K562 (cell line): ENCODE results near the gene ZNF772. TPM values are rescaled to one million over a fixed set of nuclear protein-coding genes. Genes with fewer than 3 reads are reported as not detected.
A peak's percentile ranks its signal among the peaks of the same experiment; 100 is the strongest.

Experiments
- CHD2 ChIP-seq: IDR thresholded peaks from 2 replicates; pipeline ENCODE4 v1.6.1; 2011; ENCODE audit warnings: low read depth, low read length
- CREM ChIP-seq: IDR thresholded peaks from 2 replicates; pipeline ENCODE4 v1.6.1; 2014; ENCODE audit warnings: antibody characterized with exemption, low read depth
- ILF3 ChIP-seq: fragments of 450-650 bp; IDR thresholded peaks from 2 replicates; pipeline ENCODE4 v1.6.1; 2018; ENCODE audit warnings: antibody characterized with exemption, mild to moderate bottlenecking, moderate library complexity, borderline replicate concordance
- MTA3 ChIP-seq: fragments of 450-650 bp; formaldehyde crosslinking; IDR thresholded peaks from 2 replicates; pipeline ENCODE4 v1.6.1; 2017; ENCODE audit warnings: mild to moderate bottlenecking, borderline replicate concordance
- NCOA1 ChIP-seq: fragments of 450-650 bp; IDR thresholded peaks from 2 replicates; pipeline ENCODE4 v1.6.1; 2016; ENCODE audit warnings: low read depth
- NEUROD1 ChIP-seq: fragments of 150-350 bp; IDR thresholded peaks from 2 replicates; pipeline ENCODE4 v1.6.1; 2014; ENCODE audit warnings: borderline replicate concordance, low read length, low read depth; ENCODE audit not compliant: partially characterized antibody
- NFYB ChIP-seq: IDR thresholded peaks from 2 replicates; pipeline ENCODE4 v1.6.1; 2011; ENCODE audit warnings: mild to moderate bottlenecking, moderate library complexity; ENCODE audit not compliant: insufficient read length; ENCODE audit errors: extremely low read depth
- RFX1 ChIP-seq: fragments of 450-650 bp; IDR thresholded peaks from 2 replicates; pipeline ENCODE4 v1.6.1; 2016; ENCODE audit warnings: mild to moderate bottlenecking, moderate library complexity
- RFX5 ChIP-seq: IDR thresholded peaks from 2 replicates; pipeline ENCODE4 v1.6.1; 2011; ENCODE audit warnings: low read depth, mild to moderate bottlenecking, improper control_type of control experiment, low read length
- SOX6 ChIP-seq: fragments of 450-650 bp; IDR thresholded peaks from 2 replicates; pipeline ENCODE4 v1.6.1; 2014; ENCODE audit warnings: mild to moderate bottlenecking
- SRSF3 ChIP-seq: fragments of 200-400 bp; formaldehyde crosslinking; IDR thresholded peaks from 2 replicates; pipeline ENCODE4 v1.6.1; 2016; ENCODE audit warnings: mild to moderate bottlenecking, low read length, moderate library complexity; ENCODE audit not compliant: insufficient read depth
- TSC22D4 ChIP-seq: fragments of 450-650 bp; IDR thresholded peaks from 2 replicates; pipeline ENCODE4 v1.6.1; 2016; ENCODE audit warnings: missing genetic modification characterization, missing biosample characterization, control low read depth
- ZBTB8A ChIP-seq: fragments of 450-650 bp; IDR thresholded peaks from 2 replicates; pipeline ENCODE4 v1.6.1; 2018; ENCODE audit warnings: mild to moderate bottlenecking, moderate library complexity; ENCODE audit not compliant: partially characterized antibody
- ZNF644 ChIP-seq: fragments of 200-800 bp; sonication (Bioruptor generic); IDR thresholded peaks from 2 replicates; pipeline ENCODE4 v1.6.1; 2016; ENCODE audit warnings: low read depth, missing genetic modification characterization, missing compliant biosample characterization
- polyA plus RNA-seq, 8 experiments: library from polyadenylated mRNA; depleted of rRNA in 4 of 8; stranded (reverse) in 5 of 8; unstranded in 3 of 8; fragments of >200 nt; fragmentation: Nextera tagmentation in 2 of 8; fragmentation: Illumina TruSeq in 1 of 8; extraction: Ambion mirVana in 2 of 8; extraction: Trizol in 1 of 8; gene quantifications; 2 replicates each; pipeline versions ENCODE4 v1.2.1 to v1.2.3, GENCODE V29; 2011 to 2014; ENCODE audit warnings: inconsistent platforms in 1 of 8, missing spikeins in 1 of 8
- total RNA-seq, 7 experiments: library from RNA; depleted of rRNA in 6 of 7; stranded (reverse); fragments of >200 nt in 6 of 7; fragmentation: Illumina TruSeq in 2 of 7; extraction: Trizol in 2 of 7; gene quantifications; 2 replicates each; pipeline versions ENCODE4 v1.2.1 to v1.2.3, GENCODE V29; 2011 to 2021; ENCODE audit warnings: low replicate concordance in 1 of 7
- TF ChIP-seq, protein P1 (sequence below): fragments of 450-650 bp; conservative IDR thresholded peaks from 2 replicates; pipeline ENCODE4 v1.6.1; 2016; ENCODE audit warnings: missing genetic modification characterization, low read depth, mild to moderate bottlenecking, control low read depth, missing compliant biosample characterization
- TF ChIP-seq, protein P2 (sequence below), 2 experiments: fragments of 200-800 bp in 1 of 2; sonication (Bioruptor generic) in 1 of 2; sonication (generic) in 1 of 2; formaldehyde crosslinking in 1 of 2; IDR thresholded peaks in 1 of 2; conservative IDR thresholded peaks in 1 of 2; 2 replicates each; pipeline versions ENCODE4 v1.5.0 to v1.6.1; 2016 to 2020; ENCODE audit warnings: missing compliant biosample characterization in 1 of 2, missing genetic modification characterization in 1 of 2, missing genetic modification reagents in 1 of 2
- TF ChIP-seq, protein P3 (sequence below): sonication (generic); formaldehyde crosslinking; IDR thresholded peaks from 2 replicates; pipeline ENCODE4 v1.8.1; 2022; ENCODE audit warnings: missing genetic modification reagents
- TF ChIP-seq, protein P4 (sequence below): fragments of 450-650 bp; formaldehyde crosslinking; IDR thresholded peaks from 2 replicates; pipeline ENCODE4 v1.4.0; 2020; ENCODE audit warnings: mild to moderate bottlenecking, moderate library complexity
- TF ChIP-seq, protein P5 (sequence below): sonication (generic); IDR thresholded peaks from 2 replicates; pipeline ENCODE4 v1.6.1; 2016

ZNF772 gene
- total and polyA plus RNA-seq, 9 of the 15 experiments (the other 6 are each of a cell fraction or from before 2014, with no cell fraction given), result 0.13 to 1.9 (median 1.1) TPM

DNA sequence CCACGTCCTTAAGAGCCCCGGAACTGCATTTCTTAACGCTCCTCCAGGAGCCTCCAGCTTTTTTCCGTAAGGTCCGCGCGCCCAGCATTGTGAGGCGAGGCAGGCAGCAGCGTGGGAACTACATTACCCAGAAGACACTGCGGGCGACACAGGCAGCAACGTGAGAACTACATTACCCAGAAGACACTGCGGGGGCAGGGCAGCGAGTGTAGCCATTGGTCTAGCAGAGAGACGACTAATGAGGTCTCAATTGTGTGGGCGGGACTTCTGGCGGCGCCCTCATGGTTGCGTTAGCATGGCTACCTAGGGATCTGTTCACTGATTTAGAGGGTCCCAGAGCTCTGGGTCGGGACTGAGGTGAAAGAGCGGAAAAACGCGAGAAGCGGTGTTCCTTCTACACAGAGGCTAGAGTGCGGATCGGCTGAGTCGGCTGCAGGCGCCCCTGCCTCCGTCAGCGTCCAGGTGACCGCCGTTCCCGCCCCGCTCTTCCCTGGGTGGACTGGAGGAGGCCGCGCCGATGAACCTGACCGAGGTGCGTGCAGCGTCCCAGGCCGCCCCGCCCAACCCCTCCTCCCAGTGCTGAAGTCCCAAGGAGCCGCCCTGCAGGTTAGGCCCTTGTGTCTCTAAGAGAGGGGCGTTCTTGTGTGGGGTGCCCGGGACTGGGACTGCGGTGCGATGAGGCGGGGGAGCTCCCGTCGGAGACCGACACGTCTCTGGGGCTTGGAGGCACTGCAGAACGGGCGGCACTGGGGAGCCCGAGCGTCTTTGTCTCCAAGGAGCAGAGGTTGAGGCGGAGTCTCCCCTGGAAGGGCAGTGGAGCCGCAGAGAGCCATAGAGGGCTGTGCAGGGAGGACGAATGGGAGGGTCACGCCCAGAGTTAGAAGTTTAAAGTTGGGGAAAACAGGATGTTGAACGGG, 42.0 kb downstream of the ZNF772 start, which contains the start of gene ZNF749 (continued):
- peak; percentile 23; the same call in 1 of the 2 replicates for TF ChIP-seq RFX1
- TF ChIP-seq, protein P1, sequence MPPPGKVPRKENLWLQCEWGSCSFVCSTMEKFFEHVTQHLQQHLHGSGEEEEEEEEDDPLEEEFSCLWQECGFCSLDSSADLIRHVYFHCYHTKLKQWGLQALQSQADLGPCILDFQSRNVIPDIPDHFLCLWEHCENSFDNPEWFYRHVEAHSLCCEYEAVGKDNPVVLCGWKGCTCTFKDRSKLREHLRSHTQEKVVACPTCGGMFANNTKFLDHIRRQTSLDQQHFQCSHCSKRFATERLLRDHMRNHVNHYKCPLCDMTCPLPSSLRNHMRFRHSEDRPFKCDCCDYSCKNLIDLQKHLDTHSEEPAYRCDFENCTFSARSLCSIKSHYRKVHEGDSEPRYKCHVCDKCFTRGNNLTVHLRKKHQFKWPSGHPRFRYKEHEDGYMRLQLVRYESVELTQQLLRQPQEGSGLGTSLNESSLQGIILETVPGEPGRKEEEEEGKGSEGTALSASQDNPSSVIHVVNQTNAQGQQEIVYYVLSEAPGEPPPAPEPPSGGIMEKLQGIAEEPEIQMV (tag), result 0 out of 2 replicates have a peak, but pooled peaks have one; percentile 63
- TF ChIP-seq, protein P2, sequence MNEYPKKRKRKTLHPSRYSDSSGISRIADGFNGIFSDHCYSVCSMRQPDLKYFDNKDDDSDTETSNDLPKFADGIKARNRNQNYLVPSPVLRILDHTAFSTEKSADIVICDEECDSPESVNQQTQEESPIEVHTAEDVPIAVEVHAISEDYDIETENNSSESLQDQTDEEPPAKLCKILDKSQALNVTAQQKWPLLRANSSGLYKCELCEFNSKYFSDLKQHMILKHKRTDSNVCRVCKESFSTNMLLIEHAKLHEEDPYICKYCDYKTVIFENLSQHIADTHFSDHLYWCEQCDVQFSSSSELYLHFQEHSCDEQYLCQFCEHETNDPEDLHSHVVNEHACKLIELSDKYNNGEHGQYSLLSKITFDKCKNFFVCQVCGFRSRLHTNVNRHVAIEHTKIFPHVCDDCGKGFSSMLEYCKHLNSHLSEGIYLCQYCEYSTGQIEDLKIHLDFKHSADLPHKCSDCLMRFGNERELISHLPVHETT (CRISPR knock-in tag; conservative IDR thresholded peaks at IDR 0.05 in 1 of 2, IDR thresholded peaks at IDR 0.05 in 1 of 2), result 0 out of 4 replicates have a peak, but pooled peaks of 1 of the 2 experiments have one; percentile 45
- peak; percentile 54 for TF ChIP-seq NFYB
- no peak for TF ChIP-seq SRSF3
- peak; percentile 27; the same call in 1 of the 2 replicates for TF ChIP-seq CHD2
- peak; percentile 95 for TF ChIP-seq CREM
- TF ChIP-seq ZNF644 (tag), result peak; percentile 86; the same call in 1 of the 2 replicates
- no peak for TF ChIP-seq TSC22D4 (tag)
- no peak for TF ChIP-seq ZBTB8A
- no peak for TF ChIP-seq NCOA1
- TF ChIP-seq, protein P3, sequence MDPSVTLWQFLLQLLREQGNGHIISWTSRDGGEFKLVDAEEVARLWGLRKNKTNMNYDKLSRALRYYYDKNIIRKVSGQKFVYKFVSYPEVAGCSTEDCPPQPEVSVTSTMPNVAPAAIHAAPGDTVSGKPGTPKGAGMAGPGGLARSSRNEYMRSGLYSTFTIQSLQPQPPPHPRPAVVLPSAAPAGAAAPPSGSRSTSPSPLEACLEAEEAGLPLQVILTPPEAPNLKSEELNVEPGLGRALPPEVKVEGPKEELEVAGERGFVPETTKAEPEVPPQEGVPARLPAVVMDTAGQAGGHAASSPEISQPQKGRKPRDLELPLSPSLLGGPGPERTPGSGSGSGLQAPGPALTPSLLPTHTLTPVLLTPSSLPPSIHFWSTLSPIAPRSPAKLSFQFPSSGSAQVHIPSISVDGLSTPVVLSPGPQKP (CRISPR knock-in tag), result no peak
- TF ChIP-seq, protein P4, sequence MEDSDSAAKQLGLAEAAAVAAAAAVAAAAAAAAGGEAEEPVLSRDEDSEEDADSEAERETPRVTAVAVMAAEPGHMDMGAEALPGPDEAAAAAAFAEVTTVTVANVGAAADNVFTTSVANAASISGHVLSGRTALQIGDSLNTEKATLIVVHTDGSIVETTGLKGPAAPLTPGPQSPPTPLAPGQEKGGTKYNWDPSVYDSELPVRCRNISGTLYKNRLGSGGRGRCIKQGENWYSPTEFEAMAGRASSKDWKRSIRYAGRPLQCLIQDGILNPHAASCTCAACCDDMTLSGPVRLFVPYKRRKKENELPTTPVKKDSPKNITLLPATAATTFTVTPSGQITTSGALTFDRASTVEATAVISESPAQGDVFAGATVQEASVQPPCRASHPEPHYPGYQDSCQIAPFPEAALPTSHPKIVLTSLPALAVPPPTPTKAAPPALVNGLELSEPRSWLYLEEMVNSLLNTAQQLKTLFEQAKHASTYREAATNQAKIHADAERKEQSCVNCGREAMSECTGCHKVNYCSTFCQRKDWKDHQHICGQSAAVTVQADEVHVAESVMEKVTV (CRISPR knock-in tag), result no peak
- TF ChIP-seq, protein P5, sequence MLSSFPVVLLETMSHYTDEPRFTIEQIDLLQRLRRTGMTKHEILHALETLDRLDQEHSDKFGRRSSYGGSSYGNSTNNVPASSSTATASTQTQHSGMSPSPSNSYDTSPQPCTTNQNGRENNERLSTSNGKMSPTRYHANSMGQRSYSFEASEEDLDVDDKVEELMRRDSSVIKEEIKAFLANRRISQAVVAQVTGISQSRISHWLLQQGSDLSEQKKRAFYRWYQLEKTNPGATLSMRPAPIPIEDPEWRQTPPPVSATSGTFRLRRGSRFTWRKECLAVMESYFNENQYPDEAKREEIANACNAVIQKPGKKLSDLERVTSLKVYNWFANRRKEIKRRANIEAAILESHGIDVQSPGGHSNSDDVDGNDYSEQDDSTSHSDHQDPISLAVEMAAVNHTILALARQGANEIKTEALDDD, result no peak
- no peak for TF ChIP-seq NEUROD1
- no peak for TF ChIP-seq ILF3
- TF ChIP-seq RFX5, result no peak
- TF ChIP-seq SOX6, result no peak
- TF ChIP-seq MTA3, result no peak
